ENCODE data around the gene EVX2. TPM values are rescaled to one million over a fixed set of nuclear protein-coding genes. Genes with fewer than 3 reads are reported as not detected.

EVX2 gene
- total and polyA plus RNA-seq, 8 donors = not detected

GRCh38 chr2:176075481-176075880 is 8.3 kb downstream of the EVX2 start:
- Histone ChIP-seq H3K27me3 (peaks cover 44 to 100% (median 99%) of the 10 kb centered on the region in 3 donors), H3K36me3 (no peaks in the 10 kb centered on the region), H3K4me1 (peaks cover 4 to 30% (median 18%) of the 10 kb centered on the region in 4 donors), H3K9me3 (peaks cover 0 to 12% (median 8%) of the 10 kb centered on the region in 4 donors), H3K4me3 (no peak overlapping the region), H3K27ac (no peak overlapping the region)
- no peak for DNase-seq
- TF ChIP-seq CTCF (IDR thresholded peaks at IDR 0.05) (no peak), EP300 (IDR thresholded peaks at IDR 0.05) (no peak), POLR2A (IDR thresholded peaks at IDR 0.05) (no peak), POLR2AphosphoS5 (IDR thresholded peaks at IDR 0.05) (no peak)
- WGBS, 5 donors = 6 to 14% (median 12%) methylated on average over 15 of the region's 15 CpGs
- intact Hi-C loops (cut with DNase I; ENCODE audit: low total_unique reads) = no loop called here

GRCh38 chr2:176074919-176075425 is 8.8 kb downstream of the EVX2 start:
- peaks cover 0 to 12% (median 6%) of the 10 kb centered on the region in 4 donors for H3K9me3 ChIP-seq
- no peak for DNase-seq
- peaks cover 4 to 27% (median 14%) of the 10 kb centered on the region in 4 donors for H3K4me1 ChIP-seq
- no peak overlapping the region for H3K27ac ChIP-seq
- no peaks in the 10 kb centered on the region for H3K36me3 ChIP-seq
- H3K27me3 ChIP-seq = peaks cover 42 to 100% (median 100%) of the 10 kb centered on the region in 3 donors
- 16 to 22% (median 18%) methylated on average over 7 of the region's 7 CpGs for WGBS, 5 donors
- no peak overlapping the region for H3K4me3 ChIP-seq
- intact Hi-C loops (cut with DNase I; ENCODE audit: low total_unique reads) = no loop called here
- no peak for TF ChIP-seq CTCF (IDR thresholded peaks at IDR 0.05)
- no peak for TF ChIP-seq POLR2AphosphoS5 (IDR thresholded peaks at IDR 0.05)
- no peak for TF ChIP-seq POLR2A (IDR thresholded peaks at IDR 0.05)
- no peak for TF ChIP-seq EP300 (IDR thresholded peaks at IDR 0.05)

GRCh38 chr2:176072951-176073904 is 10.5 kb downstream of the EVX2 start:
- intact Hi-C loops (cut with DNase I; ENCODE audit: low total_unique reads) = no loop called here
- Histone ChIP-seq H3K27ac (no peak overlapping the region), H3K4me1 (peaks cover 5 to 23% (median 10%) of the 10 kb centered on the region in 4 donors), H3K4me3 (no peak overlapping the region), H3K27me3 (peaks cover 32 to 100% (median 100%) of the 10 kb centered on the region in 3 donors), H3K36me3 (no peaks in the 10 kb centered on the region), H3K9me3 (peaks cover 0 to 12% (median 2%) of the 10 kb centered on the region in 4 donors)
- 3 to 8% (median 5%) methylated on average over 20 to 29 of the region's 29 CpGs for WGBS, 5 donors
- DNase-seq = no peak
- TF ChIP-seq EP300 (IDR thresholded peaks at IDR 0.05) = no peak
- no peak for TF ChIP-seq POLR2AphosphoS5 (IDR thresholded peaks at IDR 0.05)
- TF ChIP-seq POLR2A (IDR thresholded peaks at IDR 0.05) = no peak
- TF ChIP-seq CTCF (IDR thresholded peaks at IDR 0.05) = no peak

- TF ChIP-seq EP300 (IDR thresholded peaks at IDR 0.05) = no peak
- no peak for TF ChIP-seq POLR2AphosphoS5 (IDR thresholded peaks at IDR 0.05)
- no peak for TF ChIP-seq POLR2A (IDR thresholded peaks at IDR 0.05)
- TF ChIP-seq CTCF (IDR thresholded peaks at IDR 0.05) = no peak
- intact Hi-C loops (cut with DNase I; ENCODE audit: low total_unique reads) = no loop called here
- peaks cover 15 to 33% (median 20%) of the 10 kb centered on the region in 4 donors for H3K4me1 ChIP-seq
- no peak overlapping the region for H3K27ac ChIP-seq
- no peak for DNase-seq
- WGBS, 5 donors = 14 to 31% (median 27%) methylated on average over 5 of the region's 5 CpGs
- H3K4me3 ChIP-seq = no peak overlapping the region
- peaks cover 0 to 12% (median 2%) of the 10 kb centered on the region in 4 donors for H3K9me3 ChIP-seq
- peaks cover 40 to 100% (median 100%) of the 10 kb centered on the region in 3 donors for H3K27me3 ChIP-seq
- H3K36me3 ChIP-seq = no peaks in the 10 kb centered on the region
These were observed 11.5 kb downstream of the EVX2 start for GRCh38 chr2:176072292-176072669.

Measured in stomach (tissue), 9 donors.